Body of pancreas (tissue), 4 donors: Measurements from ENCODE around the gene DPH6. TPM values are rescaled to one million over a fixed set of nuclear protein-coding genes. Genes with fewer than 3 reads are reported as not detected.
A peak's percentile ranks its signal among the peaks of the same experiment; 100 is the strongest.

Experiments
- ATAC-seq: fragments of 150-250 bp; one replicate; pipeline ENCODE4 v1.9.1; 2016
- DNase-seq, 4 donors: peaks; one replicate each; pipeline ENCODE4 v3.0.0-alpha.2; 2019
- H3K27ac ChIP-seq, 4 donors: fragments of 200-600 bp; sonication (generic); 1 replicate in 3 of 4; 2 replicates in 1 of 4; pipeline versions ENCODE4 v1.5.1 to v1.6.1; 2016 to 2019; ENCODE audit warnings: mild to moderate bottlenecking in 1 of 4, mixed read lengths in 1 of 4, moderate library complexity in 1 of 4
- H3K27me3 ChIP-seq, 2 donors: fragments of 200-600 bp; sonication (generic); one replicate each; pipeline ENCODE4 v1.6.0; 2016; ENCODE audit warnings: mild to moderate bottlenecking in 1 of 2
- H3K36me3 ChIP-seq, 2 donors: fragments of 200-600 bp; sonication (generic); replicated peaks in 1 of 2; 2 replicates each; pipeline ENCODE4 v1.5.1; 2016; ENCODE audit warnings: low read depth in 2 of 2; ENCODE audit not compliant: insufficient read depth in 1 of 2
- H3K4me1 ChIP-seq: fragments of 200-600 bp; sonication (generic); one replicate; pipeline ENCODE4 v1.6.0; 2016
- H3K4me3 ChIP-seq, 2 donors: fragments of 200-600 bp; sonication (generic); 1 replicate in 1 of 2; 2 replicates in 1 of 2; pipeline ENCODE4 v1.5.1; 2016 to 2019
- H3K9me3 ChIP-seq, 3 donors: fragments of 200-600 bp; sonication (generic); 1 replicate in 2 of 3; 2 replicates in 1 of 3; pipeline ENCODE4 v1.5.1; 2016
- CTCF ChIP-seq, 7 experiments: fragments of 450-650 bp in 4 of 7; fragments of 200-600 bp in 3 of 7; sonication (generic) in 3 of 7; IDR thresholded peaks; one replicate each; pipeline ENCODE4 v1.5.1; 2016 to 2019; ENCODE audit warnings: antibody characterized with exemption in 7 of 7
- POLR2A ChIP-seq, 3 donors: fragments of 450-650 bp; IDR thresholded peaks; one replicate each; pipeline ENCODE4 v1.6.1; 2016; ENCODE audit warnings: antibody characterized with exemption in 3 of 3, mild to moderate bottlenecking in 2 of 3
- WGBS, 2 donors: methylation state at CpG; one replicate each; pipeline ENCODE4 v1.1.5; 2017; 5-methylcytosine and 5-hydroxymethylcytosine counted together
- intact Hi-C: fragments of 100-400 bp; cut with DNase I; formaldehyde crosslinking; loops from one replicate; pipeline ENCODE4 v1.15.1; 2023
- total RNA-seq, 2 donors: library from RNA; depleted of rRNA; stranded (reverse); fragments of >200 nt; gene quantifications; one replicate each; pipeline ENCODE4 v1.1.0, GENCODE V29; 2016

DPH6 gene
- total RNA-seq, 2 donors from 2014 or later = 10.9 to 18.9 TPM

- ATAC-seq (peak; percentile 45), DNase-seq (peak; percentile 15 to 38 (median 21))
- Histone ChIP-seq H3K4me3 (no peak overlapping the region), H3K9me3 (no peaks in the 10 kb centered on the region), H3K36me3 (no peaks in the 10 kb centered on the region), H3K27me3 (no peaks in the 10 kb centered on the region), H3K27ac (no peak overlapping the region), H3K4me1 (peaks cover 11% of the 10 kb centered on the region)
- 17 to 58% methylated on average over 1 of the region's 1 CpG for WGBS, 2 donors
- no peak for TF ChIP-seq POLR2A (IDR thresholded peaks at IDR 0.05)
- no peak for TF ChIP-seq CTCF (IDR thresholded peaks at IDR 0.05)
- intact Hi-C loops = no loop called here
Observed at GRCh38 chr15:35567392-35567791, 21.4 kb upstream of the DPH6 start.

DNA sequence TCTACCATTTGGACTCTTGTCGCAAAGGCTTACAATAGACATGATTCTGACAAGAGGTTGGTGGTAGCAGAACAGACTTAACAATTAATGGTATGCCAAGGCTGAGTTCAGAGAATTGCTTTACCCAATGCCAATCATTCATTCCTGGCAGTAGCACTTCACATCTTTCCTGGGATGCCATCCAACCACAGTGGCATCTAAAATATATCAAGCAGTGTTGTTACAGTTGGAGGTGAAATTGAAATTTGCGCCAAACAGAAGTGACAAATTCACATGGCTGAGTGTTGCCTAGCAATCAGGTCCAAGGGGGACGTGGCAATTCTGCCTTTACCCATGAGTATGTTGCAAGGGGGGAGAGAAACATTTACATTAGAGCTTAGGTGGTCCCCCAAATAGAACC is 21.0 kb upstream of the DPH6 start:
- Histone ChIP-seq H3K27ac (no peak overlapping the region), H3K27me3 (no peaks in the 10 kb centered on the region), H3K4me1 (peaks cover 11% of the 10 kb centered on the region), H3K36me3 (no peaks in the 10 kb centered on the region), H3K9me3 (no peaks in the 10 kb centered on the region), H3K4me3 (no peak overlapping the region)
- no peak for TF ChIP-seq POLR2A (IDR thresholded peaks at IDR 0.05)
- no peak for TF ChIP-seq CTCF (IDR thresholded peaks at IDR 0.05)
- intact Hi-C loops = no loop called here
- WGBS, 2 donors = 84 to 97% methylated on average over 3 of the region's 3 CpGs
- no peak for ATAC-seq
- no peak for DNase-seq

GRCh38 chr15:35565901-35566300 is 19.9 kb upstream of the DPH6 start:
- no peaks in the 10 kb centered on the region for H3K27me3 ChIP-seq
- intact Hi-C loops = no loop called here

GRCh38 chr15:35562641-35563040 is 16.7 kb upstream of the DPH6 start:
- no peak for DNase-seq
- no peak for TF ChIP-seq POLR2A (IDR thresholded peaks at IDR 0.05)
- no peak for TF ChIP-seq CTCF (IDR thresholded peaks at IDR 0.05)
- no peak for ATAC-seq
- Histone ChIP-seq H3K27ac (no peak overlapping the region), H3K9me3 (no peaks in the 10 kb centered on the region), H3K27me3 (no peaks in the 10 kb centered on the region), H3K4me3 (no peak overlapping the region), H3K4me1 (peaks cover 5% of the 10 kb centered on the region), H3K36me3 (no peaks in the 10 kb centered on the region)
- 26 to 40% methylated on average over 1 of the region's 1 CpG for WGBS, 2 donors
- intact Hi-C loops = no loop called here

More at GRCh38 chr15:35565901-35566300, 19.9 kb upstream of the DPH6 start:
- Histone ChIP-seq H3K4me1 (peaks cover 11% of the 10 kb centered on the region), H3K27ac (no peak overlapping the region), H3K4me3 (no peak overlapping the region), H3K9me3 (no peaks in the 10 kb centered on the region), H3K36me3 (no peaks in the 10 kb centered on the region)
- no peak for DNase-seq
- WGBS, 2 donors = 92 to 96% methylated on average over 3 of the region's 3 CpGs
- TF ChIP-seq POLR2A (IDR thresholded peaks at IDR 0.05) (no peak), CTCF (IDR thresholded peaks at IDR 0.05) (no peak)
- no peak for ATAC-seq

GRCh38 chr15:35561308-35561707 is 15.3 kb upstream of the DPH6 start:
- H3K4me3 ChIP-seq = no peak overlapping the region
- no peaks in the 10 kb centered on the region for H3K4me1 ChIP-seq
- no peak overlapping the region for H3K27ac ChIP-seq
- DNase-seq (no peak), ATAC-seq (no peak)
- no peaks in the 10 kb centered on the region for H3K27me3 ChIP-seq
- WGBS, 2 donors = 90 to 97% methylated on average over 1 of the region's 1 CpG
- no peaks in the 10 kb centered on the region for H3K36me3 ChIP-seq
- intact Hi-C loops = no loop called here
- no peaks in the 10 kb centered on the region for H3K9me3 ChIP-seq
- TF ChIP-seq CTCF (IDR thresholded peaks at IDR 0.05) = no peak
- TF ChIP-seq POLR2A (IDR thresholded peaks at IDR 0.05) = no peak
